GM21528 (cell line): Measurements from ENCODE around the gene ZFYVE21.

Experiments used
- ATAC-seq: cut with Tn5 transposase; IDR thresholded peaks from one replicate; pipeline ENCODE4 v1.9.1; 2021; ENCODE audit warnings: mild to moderate bottlenecking, moderate library complexity; ENCODE audit not compliant: unreplicated experiment, low FRiP score

ZFYVE21 gene

GRCh38 chr14:103704708-103705107 lies 10.9 kb upstream of the ZFYVE21 start:
- no peak for ATAC-seq

- no peak for ATAC-seq
Observed at GRCh38 chr14:103705118-103705503, 10.5 kb upstream of the ZFYVE21 start.

- no peak for ATAC-seq
Observed at GRCh38 chr14:103705504-103706284, 9.9 kb upstream of the ZFYVE21 start.

GRCh38 chr14:103706551-103707328 lies 8.9 kb upstream of the ZFYVE21 start:
- ATAC-seq, result no peak

- ATAC-seq, result no peak
Observed at GRCh38 chr14:103707329-103708263, 8.0 kb upstream of the ZFYVE21 start.

GRCh38 chr14:103708750-103709187 lies 6.8 kb upstream of the ZFYVE21 start:
- no peak for ATAC-seq

GRCh38 chr14:103709814-103710213 lies 5.8 kb upstream of the ZFYVE21 start:
- no peak for ATAC-seq

- ATAC-seq, result no peak
Observed at GRCh38 chr14:103710771-103711377, 4.7 kb upstream of the ZFYVE21 start.

- no peak for ATAC-seq
Observed at GRCh38 chr14:103711516-103712431, 3.8 kb upstream of the ZFYVE21 start.

- no peak for ATAC-seq
Observed at GRCh38 chr14:103712633-103713247, 2.9 kb upstream of the ZFYVE21 start.

- ATAC-seq, result no peak
Observed at GRCh38 chr14:103713304-103714062, 2.1 kb upstream of the ZFYVE21 start.

- no peak for ATAC-seq
Observed at GRCh38 chr14:103714063-103714724, 1.4 kb upstream of the ZFYVE21 start.

- ATAC-seq, result peak; percentile 0
Observed at GRCh38 chr14:103716091-103716801, 636 bp downstream of the ZFYVE21 start.

GRCh38 chr14:103716899-103717411 lies 1.3 kb downstream of the ZFYVE21 start:
- ATAC-seq, result no peak

GRCh38 chr14:103718572-103718971 lies 3.0 kb downstream of the ZFYVE21 start:
- no peak for ATAC-seq

- ATAC-seq, result no peak
Observed at GRCh38 chr14:103719751-103720150, 4.1 kb downstream of the ZFYVE21 start.
